A673 (cell line): ENCODE measurements around the gene MAN1B1. TPM values are rescaled to one million over a fixed set of nuclear protein-coding genes. Genes with fewer than 3 reads are reported as not detected.

Experiments
- BruUV-seq: library from RNA; stranded (reverse); fragments of 400-500 nt; replicated peaks from 2 replicates; lab custom pipeline; 2021; lab: Mats Ljungman, UMichigan
- CTCF ChIA-PET: fragments of 300-600 bp; sonication (Branson Sonifier 250); formaldehyde crosslinking; loops from one replicate; lab custom pipeline; 2022; ENCODE audit warnings: antibody characterized with exemption; lab: Charles Lee
- POLR2A ChIA-PET: fragments of 300-600 bp; sonication (Branson Sonifier 250); formaldehyde crosslinking; loops from one replicate; lab custom pipeline; 2022; ENCODE audit warnings: antibody characterized with exemption; ENCODE audit not compliant: low non-redundant PET; lab: Charles Lee
- DNase-seq: peaks from one replicate; pipeline ENCODE4 v3.0.0-alpha.2; 2015; ENCODE audit warnings: low spot score
- H3K27ac ChIP-seq: fragments of 200-600 bp; sonication (generic); 2 replicates; pipeline ENCODE4 v1.5.1; 2016; ENCODE audit warnings: mixed run types, low read depth, mild to moderate bottlenecking, mixed read lengths, antibody characterized with exemption, low read length; ENCODE audit not compliant: poor library complexity, severe bottlenecking
- H3K27me3 ChIP-seq: fragments of 200-600 bp; sonication (generic); replicated peaks from 2 replicates; pipeline ENCODE4 v1.6.1; 2017; ENCODE audit warnings: mixed run types, low read depth, mild to moderate bottlenecking, mixed read lengths, antibody characterized with exemption, low read length; ENCODE audit not compliant: insufficient read depth, poor library complexity
- H3K36me3 ChIP-seq: fragments of 200-600 bp; sonication (generic); 2 replicates; pipeline ENCODE4 v1.6.1; 2016; ENCODE audit warnings: mixed run types, mild to moderate bottlenecking, mixed read lengths, antibody characterized with exemption, low read length; ENCODE audit not compliant: insufficient read depth, poor library complexity, severe bottlenecking
- H3K4me1 ChIP-seq: fragments of 200-600 bp; sonication (generic); 2 replicates; pipeline ENCODE4 v1.6.1; 2017; ENCODE audit warnings: mixed run types, mild to moderate bottlenecking, mixed read lengths, antibody characterized with exemption, low read length; ENCODE audit not compliant: insufficient read depth, poor library complexity, severe bottlenecking
- H3K4me3 ChIP-seq: fragments of 200-600 bp; sonication (generic); 2 replicates; pipeline ENCODE4 v1.5.1; 2016; ENCODE audit warnings: low read depth, mixed run types, mild to moderate bottlenecking, mixed read lengths, low read length; ENCODE audit not compliant: poor library complexity, severe bottlenecking
- H3K9me3 ChIP-seq: fragments of 200-600 bp; sonication (generic); 2 replicates; pipeline ENCODE4 v1.6.1; 2016; ENCODE audit warnings: mixed run types, low read depth, mild to moderate bottlenecking, mixed read lengths, antibody characterized with exemption, low read length; ENCODE audit not compliant: poor library complexity, severe bottlenecking
- EZH2 ChIP-seq: fragments of 200-600 bp; sonication (generic); IDR thresholded peaks from 2 replicates; pipeline ENCODE4 v1.6.1; 2017; ENCODE audit warnings: borderline replicate concordance, low read depth, mild to moderate bottlenecking, mixed read lengths, antibody characterized with exemption, low read length; ENCODE audit not compliant: poor library complexity, severe bottlenecking
- intact Hi-C: fragments of 100-400 bp; cut with micrococcal nuclease; formaldehyde crosslinking; loops from one replicate; pipeline ENCODE4 v1.10.0; 2022; ENCODE audit not compliant: unreplicated experiment
- total RNA-seq: library from RNA; stranded (reverse); gene quantifications from 2 replicates; pipeline ENCODE4 v1.2.3, GENCODE V29; 2021
- TF ChIP-seq, protein P1 (sequence below): fragments of 300-800, 200-600 bp; sonication (generic); conservative IDR thresholded peaks from 2 replicates; pipeline ENCODE4 v1.5.1; 2017; ENCODE audit warnings: low read depth, mild to moderate bottlenecking, antibody characterized with exemption, low read length, moderate library complexity, mixed read lengths

Gene MAN1B1
- total RNA-seq, 1 experiment from 2014 or later = 48.6 TPM

DNA sequence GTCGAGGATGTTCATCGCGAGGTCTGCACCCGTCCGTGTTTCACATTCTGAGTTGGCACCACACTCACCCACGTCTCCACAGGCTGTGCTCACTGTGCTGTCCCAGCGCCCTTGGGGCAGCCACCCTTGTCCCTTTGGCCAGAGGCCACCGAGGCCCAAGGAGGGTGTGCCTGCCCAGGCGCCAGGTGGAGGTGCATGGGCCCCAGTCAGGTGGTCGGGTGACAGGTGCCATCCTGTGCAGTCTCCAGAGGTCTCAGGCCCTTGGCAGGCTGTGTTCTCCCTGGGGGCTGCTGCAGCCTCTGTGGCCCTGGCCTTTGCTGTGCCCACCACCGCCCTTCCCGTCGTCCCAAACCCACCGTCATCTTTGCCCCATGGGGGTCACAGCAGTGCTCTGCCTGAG lies 12.4 kb downstream of the MAN1B1 start:
- no peak for DNase-seq
- Histone ChIP-seq H3K27ac (no peak overlapping the region), H3K36me3 (peaks cover 46% of the 10 kb centered on the region), H3K27me3 (no peaks in the 10 kb centered on the region), H3K9me3 (peaks cover 15% of the 10 kb centered on the region), H3K4me1 (no peaks in the 10 kb centered on the region), H3K4me3 (no peak overlapping the region)
- POLR2A ChIA-PET = no interaction called here
- CTCF ChIA-PET = no interaction called here
- no TSS peak for BruUV-seq
- TF ChIP-seq, protein P1, sequence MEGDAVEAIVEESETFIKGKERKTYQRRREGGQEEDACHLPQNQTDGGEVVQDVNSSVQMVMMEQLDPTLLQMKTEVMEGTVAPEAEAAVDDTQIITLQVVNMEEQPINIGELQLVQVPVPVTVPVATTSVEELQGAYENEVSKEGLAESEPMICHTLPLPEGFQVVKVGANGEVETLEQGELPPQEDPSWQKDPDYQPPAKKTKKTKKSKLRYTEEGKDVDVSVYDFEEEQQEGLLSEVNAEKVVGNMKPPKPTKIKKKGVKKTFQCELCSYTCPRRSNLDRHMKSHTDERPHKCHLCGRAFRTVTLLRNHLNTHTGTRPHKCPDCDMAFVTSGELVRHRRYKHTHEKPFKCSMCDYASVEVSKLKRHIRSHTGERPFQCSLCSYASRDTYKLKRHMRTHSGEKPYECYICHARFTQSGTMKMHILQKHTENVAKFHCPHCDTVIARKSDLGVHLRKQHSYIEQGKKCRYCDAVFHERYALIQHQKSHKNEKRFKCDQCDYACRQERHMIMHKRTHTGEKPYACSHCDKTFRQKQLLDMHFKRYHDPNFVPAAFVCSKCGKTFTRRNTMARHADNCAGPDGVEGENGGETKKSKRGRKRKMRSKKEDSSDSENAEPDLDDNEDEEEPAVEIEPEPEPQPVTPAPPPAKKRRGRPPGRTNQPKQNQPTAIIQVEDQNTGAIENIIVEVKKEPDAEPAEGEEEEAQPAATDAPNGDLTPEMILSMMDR = no peak
- TF ChIP-seq EZH2 = no peak
- intact Hi-C loops = no loop called here

- intact Hi-C loops = no loop called here
- Histone ChIP-seq H3K36me3 (peaks cover 57% of the 10 kb centered on the region), H3K27ac (no peak overlapping the region), H3K4me3 (no peak overlapping the region), H3K9me3 (peaks cover 15% of the 10 kb centered on the region), H3K4me1 (no peaks in the 10 kb centered on the region), H3K27me3 (no peaks in the 10 kb centered on the region)
- POLR2A ChIA-PET = no interaction called here
- DNase-seq = no peak
- CTCF ChIA-PET = interaction anchor here (0.6 kb wide), 1 partner anchor 267 kb away, joined by 3 read pairs; no protein-coding TSS in a partner anchor
- no TSS peak for BruUV-seq
- TF ChIP-seq EZH2 = no peak
- TF ChIP-seq, protein P1 = no peak
Measured at GRCh38 chr9:137103206-137103999, 16.6 kb downstream of the MAN1B1 start.

GRCh38 chr9:137105814-137106661 lies 19.3 kb downstream of the MAN1B1 start:
- H3K36me3 ChIP-seq = peaks cover 53% of the 10 kb centered on the region
- POLR2A ChIA-PET = no interaction called here

More at GRCh38 chr9:137105814-137106661, 19.3 kb downstream of the MAN1B1 start:
- no peak for DNase-seq
- H3K4me3 ChIP-seq = no peak overlapping the region
- no peaks in the 10 kb centered on the region for H3K27me3 ChIP-seq
- H3K4me1 ChIP-seq = no peaks in the 10 kb centered on the region
- TF ChIP-seq, protein P1 = no peak
- TF ChIP-seq EZH2 = no peak
- no TSS peak for BruUV-seq
- peaks cover 15% of the 10 kb centered on the region for H3K9me3 ChIP-seq
- CTCF ChIA-PET = no interaction called here
- intact Hi-C loops = no loop called here
- H3K27ac ChIP-seq = no peak overlapping the region
